HCT116 (cell line): ENCODE results near the gene PLEKHM1. TPM values are rescaled to one million over a fixed set of nuclear protein-coding genes. Genes with fewer than 3 reads are reported as not detected.

Experiments
- ATAC-seq: fragments of 200-7000 bp; cut with Tn5 transposase; 2 replicates; pipeline ENCODE4 v1.9.1; 2020; ENCODE audit warnings: mild to moderate bottlenecking, moderate library complexity
- BruUV-seq: library from RNA; stranded (reverse); fragments of 400-500 nt; replicated peaks from 2 replicates; lab custom pipeline; 2021; lab: Mats Ljungman, UMichigan
- CTCF ChIA-PET: fragments of 300-600 bp; sonication (Branson Sonifier 250); formaldehyde crosslinking; loops from one replicate; lab custom pipeline; 2021; ENCODE audit warnings: antibody characterized with exemption; lab: Charles Lee
- POLR2A ChIA-PET: fragments of 300-600, 350-600 bp; sonication (Branson Sonifier 250); formaldehyde crosslinking; loops from one replicate; lab custom pipeline; 2021; ENCODE audit warnings: antibody characterized with exemption; lab: Charles Lee
- RAD21 ChIA-PET, 2 experiments: fragments of 300-600 bp; sonication (Branson Sonifier 250); formaldehyde crosslinking; loops; one replicate each; lab custom pipeline; 2023; ENCODE audit warnings: low total read pairs in 2 of 2; ENCODE audit not compliant: uncharacterized antibody in 2 of 2, unreplicated experiment in 2 of 2, low non-redundant PET in 1 of 2; lab: Charles Lee
- DNase-seq: peaks from one replicate; pipeline ENCODE4 v3.0.0-alpha.2; 2010; ENCODE audit warnings: low read depth, low spot score
- H2AFZ ChIP-seq: fragments of 200-600 bp; shearing (Covaris generic), sonication (generic); 2 replicates; pipeline ENCODE4 v1.6.1; 2017; ENCODE audit warnings: low read depth, mixed run types, mixed read lengths, antibody characterized with exemption, low read length; ENCODE audit not compliant: poor library complexity, severe bottlenecking
- H3K27ac ChIP-seq: 2 replicates; pipeline ENCODE4 v1.5.1; 2012; ENCODE audit warnings: low read depth, low read length
- H3K27me3 ChIP-seq: fragments of 200-600 bp; sonication (generic); 2 replicates; pipeline ENCODE4 v1.6.1; 2016; ENCODE audit warnings: mixed run types, low read length, mixed read lengths; ENCODE audit not compliant: insufficient read depth
- H3K36me3 ChIP-seq, 2 experiments: fragments of 200-500 bp in 1 of 2; fragments of 200-600 bp in 1 of 2; sonication (Bioruptor generic) in 1 of 2; sonication (generic) in 1 of 2; 2 replicates each; pipeline versions ENCODE4 v1.5.1 to v1.6.1; 2014 to 2016; ENCODE audit warnings: low read length in 2 of 2, inconsistent platforms in 1 of 2, mixed read lengths in 1 of 2, mixed run types in 1 of 2; ENCODE audit not compliant: insufficient read depth in 2 of 2, control insufficient read depth in 1 of 2
- H3K4me1 ChIP-seq, 2 experiments: fragments of 200-600 bp in 1 of 2; sonication (generic) in 1 of 2; 2 replicates each; pipeline versions ENCODE4 v1.5.1 to v1.6.1; 2012 to 2017; ENCODE audit warnings: low read length in 2 of 2, inconsistent platforms in 1 of 2, mild to moderate bottlenecking in 1 of 2, mixed read lengths in 1 of 2, mixed run types in 1 of 2, moderate library complexity in 1 of 2; ENCODE audit not compliant: insufficient read depth in 2 of 2, control insufficient read depth in 1 of 2
- H3K4me2 ChIP-seq: fragments of 200-600 bp; sonication (generic); 2 replicates; pipeline ENCODE4 v1.6.1; 2017; ENCODE audit warnings: mixed run types, low read length, mixed read lengths
- H3K4me3 ChIP-seq, 2 experiments: fragments of 200-600 bp in 1 of 2; sonication (generic) in 1 of 2; replicated peaks in 1 of 2; 2 replicates each; pipeline ENCODE4 v1.5.1; 2011 to 2016; ENCODE audit warnings: low read length in 2 of 2, control low read depth in 1 of 2, low read depth in 1 of 2, mild to moderate bottlenecking in 1 of 2, mixed read lengths in 1 of 2, mixed run types in 1 of 2
- H3K79me2 ChIP-seq: fragments of 200-600 bp; sonication (generic); 2 replicates; pipeline ENCODE4 v1.6.1; 2017; ENCODE audit warnings: mild to moderate bottlenecking, mixed run types, low read length, moderate library complexity, mixed read lengths; ENCODE audit not compliant: insufficient read depth
- H3K9ac ChIP-seq: fragments of 200-600 bp; sonication (generic); 2 replicates; pipeline ENCODE4 v1.6.1; 2016; ENCODE audit warnings: low read length, mixed read lengths
- H3K9me2 ChIP-seq: fragments of 200-600 bp; sonication (generic), shearing (Covaris generic); 2 replicates; pipeline ENCODE4 v1.6.1; 2017; ENCODE audit warnings: mixed run types, mild to moderate bottlenecking, moderate library complexity; ENCODE audit not compliant: insufficient read depth
- H3K9me3 ChIP-seq, 2 experiments: fragments of 200-500 bp in 1 of 2; fragments of 200-600 bp in 1 of 2; sonication (Bioruptor generic) in 1 of 2; sonication (generic) in 1 of 2; 2 replicates each; pipeline ENCODE4 v1.6.1; 2014 to 2017; ENCODE audit warnings: low read length in 2 of 2, mixed read lengths in 2 of 2, inconsistent platforms in 1 of 2, low read depth in 1 of 2, mild to moderate bottlenecking in 1 of 2, mixed run types in 1 of 2, moderate library complexity in 1 of 2; ENCODE audit not compliant: control insufficient read depth in 1 of 2, insufficient read depth in 1 of 2
- H4K20me1 ChIP-seq: fragments of 200-600 bp; sonication (generic), shearing (Covaris generic); 2 replicates; pipeline ENCODE4 v1.6.1; 2017; ENCODE audit warnings: mixed run types, mild to moderate bottlenecking, moderate library complexity; ENCODE audit not compliant: insufficient read depth
- ATF3 ChIP-seq: IDR thresholded peaks from 2 replicates; pipeline ENCODE4 v1.6.1; 2012
- CTCF ChIP-seq, 3 experiments: fragments of 200-600 bp in 1 of 3; sonication (generic) in 1 of 3; IDR thresholded peaks in 2 of 3; conservative IDR thresholded peaks in 1 of 3; 2 replicates each; pipeline ENCODE4 v1.5.1; 2012 to 2017; ENCODE audit warnings: low read depth in 2 of 3, low read length in 2 of 3, antibody characterized with exemption in 1 of 3, borderline replicate concordance in 1 of 3, control low read depth in 1 of 3, mild to moderate bottlenecking in 1 of 3, mixed read lengths in 1 of 3, mixed run types in 1 of 3, moderate library complexity in 1 of 3; ENCODE audit not compliant: insufficient read depth in 1 of 3
- ELF1 ChIP-seq: IDR thresholded peaks from 2 replicates; pipeline ENCODE4 v1.6.1; 2012; ENCODE audit warnings: low read depth, borderline replicate concordance
- EZH2 ChIP-seq: fragments of 200-600 bp; sonication (generic); IDR thresholded peaks from 2 replicates; pipeline ENCODE4 v1.6.1; 2017; ENCODE audit warnings: antibody characterized with exemption, mixed run types
- MAX ChIP-seq: IDR thresholded peaks from 2 replicates; pipeline ENCODE4 v1.6.1; 2012
- POLR2A ChIP-seq: IDR thresholded peaks from 2 replicates; pipeline ENCODE4 v1.7.0; 2011; ENCODE audit warnings: borderline replicate concordance; ENCODE audit not compliant: insufficient read depth, insufficient read length; ENCODE audit errors: extremely low read depth
- RAD21 ChIP-seq: IDR thresholded peaks from 2 replicates; pipeline ENCODE4 v1.6.1; 2012; ENCODE audit warnings: low read depth, mild to moderate bottlenecking
- REST ChIP-seq: IDR thresholded peaks from 2 replicates; pipeline ENCODE4 v1.6.1; 2012; ENCODE audit warnings: low read depth
- TCF7L2 ChIP-seq: IDR thresholded peaks from 2 replicates; pipeline ENCODE4 v1.7.0; 2011; ENCODE audit warnings: borderline replicate concordance, inconsistent platforms; ENCODE audit not compliant: insufficient read depth, insufficient read length; ENCODE audit errors: extremely low read depth
- ZBTB33 ChIP-seq: IDR thresholded peaks from 2 replicates; pipeline ENCODE4 v1.6.1; 2011; ENCODE audit warnings: mild to moderate bottlenecking, low read length, moderate library complexity; ENCODE audit not compliant: insufficient replicate concordance; ENCODE audit errors: extremely low read depth
- intact Hi-C: fragments of 100-400 bp; cut with micrococcal nuclease; formaldehyde crosslinking; loops from 2 replicates; pipeline ENCODE4 v1.10.0; 2022
- total RNA-seq: library from RNA; stranded (reverse); gene quantifications from one replicate; pipeline ENCODE4 v1.2.1, GENCODE V29; 2021; ENCODE audit not compliant: unreplicated experiment

The PLEKHM1 gene
- total RNA-seq, 1 experiment from 2014 or later, result 32.8 TPM

- TF ChIP-seq CTCF (IDR thresholded peaks at IDR 0.05 in 2 of 3, conservative IDR thresholded peaks at IDR 0.05 in 1 of 3; ENCODE audit: borderline replicate concordance in 1 of 3, insufficient read depth in 1 of 3, low read depth in 2 of 3, low read length in 2 of 3) (no peak), MAX (no peak)
These were observed 64.0 kb downstream of the PLEKHM1 start (continued) for GRCh38 chr17:45426561-45426960.

GRCh38 chr17:45425984-45426413 lies 64.5 kb downstream of the PLEKHM1 start:
- H4K20me1 ChIP-seq, result no peaks in the 10 kb centered on the region
- H3K36me3 ChIP-seq, result peaks cover 0 to 3% of the 10 kb centered on the region in 2 experiments; a peak in 1 of 4 replicates
- peaks cover 38% of the 10 kb centered on the region for H3K79me2 ChIP-seq
- intact Hi-C loops, result loop anchor here (1.0 to 5.0 kb wide), 3 partner anchors 31 to 279 kb away; partner anchors contain the start of gene HEXIM1
- peak overlapping the region; percentile 64 to 77; a peak in 3 of 4 replicates for H3K4me3 ChIP-seq
- H3K27ac ChIP-seq, result peak overlapping the region; percentile 72
- no peaks in the 10 kb centered on the region for H3K9me3 ChIP-seq
- no peaks in the 10 kb centered on the region for H3K27me3 ChIP-seq
- no peaks in the 10 kb centered on the region for H3K9me2 ChIP-seq
- peaks cover 9 to 40% of the 10 kb centered on the region in 2 experiments for H3K4me1 ChIP-seq
- CTCF ChIA-PET, result interaction anchor here (0.8 to 4.4 kb wide), 17 partner anchors 9 to 426 kb away, joined by 3 to 58 read pairs (median 5); partner anchors contain the start of gene ACBD4
- RAD21 ChIA-PET, result interaction anchor here in 1 of 2 experiments (0.7 to 1.5 kb wide), 2 partner anchors 32 to 207 kb away, joined by 3 read pairs; no protein-coding TSS in a partner anchor
- peak overlapping the region; percentile 90 for H3K9ac ChIP-seq
- peak overlapping the region; percentile 7 for H2AFZ ChIP-seq
- no peak for TF ChIP-seq RAD21
- TF ChIP-seq EZH2, result no peak
- no peak for TF ChIP-seq ATF3
- no peak for TF ChIP-seq TCF7L2
- no peak for TF ChIP-seq POLR2A
- TF ChIP-seq ELF1, result no peak
- TF ChIP-seq REST, result no peak
- TF ChIP-seq ZBTB33, result no peak
- TF ChIP-seq, all 23 proteins: peak for 0
- peak overlapping the region; percentile 95 for H3K4me2 ChIP-seq
- POLR2A ChIA-PET, result interaction anchor here (0.9 to 1.8 kb wide), 6 partner anchors 9 to 277 kb away, joined by 3 to 6 read pairs (median 4); partner anchors contain the start of genes HEXIM1, HEXIM2 and MAP3K14
- ATAC-seq (peak; percentile 6), DNase-seq (no peak)
- BruUV-seq, result no TSS peak
